GM10266 (cell line): Measurements from ENCODE around the gene ARF6.

Experiments
- DNase-seq: peaks from one replicate; pipeline ENCODE4 v3.0.0; 2012; ENCODE audit errors: extremely low spot score
- TF ChIP-seq, protein P1 (sequence below): IDR thresholded peaks from 2 replicates; pipeline ENCODE4 v1.5.1; 2012; ENCODE audit warnings: mild to moderate bottlenecking, low read depth; ENCODE audit not compliant: control insufficient read depth, insufficient read depth; ENCODE audit errors: missing control alignments

ARF6 gene

GRCh38 chr14:49879646-49880204 lies 13.2 kb upstream of the ARF6 start:
- peak; percentile 63 for DNase-seq
- TF ChIP-seq, protein P1, sequence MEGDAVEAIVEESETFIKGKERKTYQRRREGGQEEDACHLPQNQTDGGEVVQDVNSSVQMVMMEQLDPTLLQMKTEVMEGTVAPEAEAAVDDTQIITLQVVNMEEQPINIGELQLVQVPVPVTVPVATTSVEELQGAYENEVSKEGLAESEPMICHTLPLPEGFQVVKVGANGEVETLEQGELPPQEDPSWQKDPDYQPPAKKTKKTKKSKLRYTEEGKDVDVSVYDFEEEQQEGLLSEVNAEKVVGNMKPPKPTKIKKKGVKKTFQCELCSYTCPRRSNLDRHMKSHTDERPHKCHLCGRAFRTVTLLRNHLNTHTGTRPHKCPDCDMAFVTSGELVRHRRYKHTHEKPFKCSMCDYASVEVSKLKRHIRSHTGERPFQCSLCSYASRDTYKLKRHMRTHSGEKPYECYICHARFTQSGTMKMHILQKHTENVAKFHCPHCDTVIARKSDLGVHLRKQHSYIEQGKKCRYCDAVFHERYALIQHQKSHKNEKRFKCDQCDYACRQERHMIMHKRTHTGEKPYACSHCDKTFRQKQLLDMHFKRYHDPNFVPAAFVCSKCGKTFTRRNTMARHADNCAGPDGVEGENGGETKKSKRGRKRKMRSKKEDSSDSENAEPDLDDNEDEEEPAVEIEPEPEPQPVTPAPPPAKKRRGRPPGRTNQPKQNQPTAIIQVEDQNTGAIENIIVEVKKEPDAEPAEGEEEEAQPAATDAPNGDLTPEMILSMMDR, result peak; percentile 58

GRCh38 chr14:49880267-49881064 lies 12.4 kb upstream of the ARF6 start:
- no peak for DNase-seq
- TF ChIP-seq, protein P1, result no peak

DNA sequence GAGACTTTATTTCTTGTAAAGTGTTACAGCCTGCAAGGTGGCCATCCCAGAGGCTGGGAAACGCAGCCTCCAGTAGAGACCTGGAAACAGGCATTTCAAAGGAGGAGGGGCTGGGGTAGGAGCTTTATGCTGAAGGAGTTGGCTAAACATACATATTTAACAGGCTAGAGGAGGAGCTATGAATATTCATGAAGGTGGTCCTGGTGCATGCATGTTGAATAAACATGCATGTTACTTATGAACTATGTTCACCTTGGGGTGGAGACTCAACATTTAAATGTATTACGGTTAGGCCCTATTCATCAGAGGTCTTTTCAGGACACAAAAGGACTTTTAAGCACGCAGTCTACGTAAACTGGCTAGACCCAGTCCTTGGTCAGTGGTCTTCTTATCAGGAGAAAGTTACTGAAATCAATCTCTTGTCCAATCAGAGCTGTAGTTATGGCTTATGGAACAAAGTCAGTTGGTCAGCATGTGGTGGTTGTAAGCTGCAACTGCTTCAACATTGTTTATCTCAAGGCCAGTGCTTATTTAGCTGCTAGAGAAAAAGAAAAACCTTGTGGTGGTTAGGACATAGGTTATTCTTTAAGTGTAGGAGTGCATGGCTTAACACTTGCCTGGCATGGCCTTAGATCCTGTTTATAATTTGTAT lies 11.4 kb upstream of the ARF6 start:
- TF ChIP-seq, protein P1, result no peak
- DNase-seq, result no peak

GRCh38 chr14:49882826-49883694 lies 9.8 kb upstream of the ARF6 start:
- no peak for DNase-seq
- TF ChIP-seq, protein P1, result no peak

GRCh38 chr14:49886523-49886922 lies 6.4 kb upstream of the ARF6 start:
- no peak for DNase-seq
- TF ChIP-seq, protein P1, result no peak

DNA sequence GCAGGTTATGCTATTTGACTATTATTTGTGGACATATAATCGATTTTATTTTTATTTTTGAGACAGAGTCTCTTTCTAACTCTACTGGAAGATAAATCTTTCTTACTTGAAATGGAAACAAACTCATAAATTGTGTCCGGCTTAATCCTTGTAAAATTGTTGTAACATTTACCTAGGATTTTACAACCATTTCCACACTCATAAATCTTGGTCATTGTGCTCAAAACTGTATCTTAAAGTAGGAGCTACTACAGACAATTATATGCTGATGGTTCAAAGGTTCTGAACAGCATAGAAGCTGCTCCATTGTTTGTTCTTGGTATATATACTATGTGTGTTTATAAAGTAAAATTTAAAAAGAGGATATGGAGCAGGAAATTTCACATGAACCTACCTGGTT lies 4.6 kb upstream of the ARF6 start:
- DNase-seq, result no peak
- TF ChIP-seq, protein P1, result no peak
